Stimulated activated effector memory CD8-positive, alpha-beta T cell treated with anti-CD3 and anti-CD28 coated beads, Interleukin-12 subunit alpha, Interleukin-12 subunit beta, amount 100 ng/mL, for 72 hours (primary cell): ENCODE data around the gene CDH18.

ENCODE experiments used
- ATAC-seq: fragments of 150-1000 bp; cut with Tn5 transposase; 2 replicates; pipeline ENCODE4 v1.10.0; 2021
- DNase-seq, 2 donors: peaks; one replicate each; pipeline ENCODE4 v3.0.0; 2021 to 2022; ENCODE audit warnings: low spot score in 2 of 2
- H3K27ac Mint-ChIP-seq: one replicate; pipeline ENCODE4 v1.8.0; 2022; ENCODE audit warnings: mild to moderate bottlenecking, mixed read lengths
- H3K36me3 Mint-ChIP-seq: one replicate; pipeline ENCODE4 v1.8.0; 2022; ENCODE audit warnings: mild to moderate bottlenecking, mixed read lengths
- H3K4me1 Mint-ChIP-seq: one replicate; pipeline ENCODE4 v1.8.0; 2022; ENCODE audit warnings: mixed read lengths
- H3K4me3 Mint-ChIP-seq: one replicate; pipeline ENCODE4 v1.8.0; 2022; ENCODE audit warnings: mild to moderate bottlenecking, mixed read lengths
- H3K9me3 Mint-ChIP-seq: one replicate; pipeline ENCODE4 v1.8.0; 2022; ENCODE audit warnings: mixed read lengths

CDH18 gene

DNA sequence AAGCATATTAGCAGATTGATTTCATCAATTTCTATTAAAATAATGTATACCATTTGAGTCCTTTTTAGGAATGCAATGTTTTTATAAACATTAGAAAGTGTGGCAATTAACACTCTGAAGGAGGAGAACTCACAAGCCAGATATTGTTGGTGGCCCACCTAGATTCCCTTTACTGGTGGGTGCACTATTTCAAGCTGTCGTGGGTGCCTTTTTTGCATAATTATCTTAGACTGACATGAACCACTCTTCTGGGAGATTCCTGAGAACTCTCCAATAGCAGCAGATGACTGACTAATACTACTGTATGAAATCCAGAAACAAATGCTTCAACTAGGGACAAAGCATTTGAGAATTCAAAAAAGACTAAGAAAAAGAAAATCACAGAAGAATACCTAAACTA, 526.0 kb downstream of the CDH18 start:
- DNase-seq: no peak
- no peak overlapping the region for H3K27ac Mint-ChIP-seq
- peaks cover 15% of the 10 kb centered on the region for H3K9me3 Mint-ChIP-seq
- H3K4me3 Mint-ChIP-seq: no peak overlapping the region
- H3K4me1 Mint-ChIP-seq: no peaks in the 10 kb centered on the region
- no peaks in the 10 kb centered on the region for H3K36me3 Mint-ChIP-seq
- no peak for ATAC-seq

DNA sequence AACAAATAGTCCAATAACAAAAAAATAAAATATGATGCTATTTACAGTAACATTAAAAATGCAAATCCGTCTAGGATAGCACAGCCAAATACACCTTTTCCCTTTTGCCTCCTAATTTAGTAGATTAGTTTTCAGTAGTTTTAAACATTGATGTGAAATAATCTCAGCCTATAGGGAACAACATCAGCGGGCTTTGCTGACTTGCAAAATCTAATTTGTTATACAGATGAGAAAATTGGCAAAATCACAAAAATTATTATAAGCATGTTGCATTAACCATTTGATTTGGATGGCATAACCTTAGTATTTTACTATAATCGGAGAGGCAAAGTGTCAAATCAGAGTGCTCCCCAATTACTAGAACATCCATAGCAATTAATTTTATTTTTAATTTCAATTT, 563.5 kb downstream of the CDH18 start:
- peaks cover 13% of the 10 kb centered on the region for H3K9me3 Mint-ChIP-seq
- no peaks in the 10 kb centered on the region for H3K4me1 Mint-ChIP-seq
- DNase-seq (no peak), ATAC-seq (no peak)
- H3K27ac Mint-ChIP-seq: no peak overlapping the region
- H3K4me3 Mint-ChIP-seq: no peak overlapping the region
- H3K36me3 Mint-ChIP-seq: no peaks in the 10 kb centered on the region
